HUES64 (cell line): Measurements from ENCODE around the gene LILRA5.
"Not testable (repeated sequence)": the region's sequence is repeated elsewhere in the genome, so short reads cannot be mapped to it uniquely, and the experiment has no call there.

Source experiments
- H3K27ac ChIP-seq: 2 replicates; pipeline ENCODE4 v1.7.0; 2013; ENCODE audit warnings: low read depth, low read length, inconsistent platforms
- H3K27me3 ChIP-seq: 2 replicates; pipeline ENCODE4 v1.6.1; 2013; ENCODE audit warnings: mild to moderate bottlenecking, low read length; ENCODE audit not compliant: insufficient read depth
- H3K36me3 ChIP-seq: 2 replicates; pipeline ENCODE4 v1.6.1; 2013; ENCODE audit warnings: mild to moderate bottlenecking, low read length; ENCODE audit not compliant: insufficient read depth
- H3K4me1 ChIP-seq: 2 replicates; pipeline ENCODE4 v1.6.1; 2013; ENCODE audit warnings: mild to moderate bottlenecking, low read length, moderate library complexity; ENCODE audit not compliant: insufficient read depth
- H3K4me3 ChIP-seq: 2 replicates; pipeline ENCODE4 v1.5.1; 2013; ENCODE audit warnings: mild to moderate bottlenecking, low read length, moderate library complexity
- H3K9ac ChIP-seq: 2 replicates; pipeline ENCODE4 v1.6.1; 2013; ENCODE audit warnings: mild to moderate bottlenecking, low read depth, low read length
- H3K9me3 ChIP-seq: 2 replicates; pipeline ENCODE4 v1.6.1; 2013; ENCODE audit warnings: low read depth, low read length; ENCODE audit not compliant: insufficient read depth
- WGBS: fragments of 150-250, 120-280 bp; methylation state at CpG from one replicate; pipeline ENCODE4 v1.1.7; 2013; ENCODE audit warnings: missing lambda C conversion rate; 5-methylcytosine and 5-hydroxymethylcytosine counted together

The LILRA5 gene

GRCh38 chr19:54281007-54281728 is 31.8 kb downstream of the LILRA5 start, which contains the start of gene LILRB2:
Gene LILRB2 (minus strand): TSS chr19:54281110. CDS start chr19:54280496, 614 bp downstream.
- H3K36me3 ChIP-seq: no peaks in the 10 kb centered on the region
- H3K4me1 ChIP-seq: no peaks in the 10 kb centered on the region
- no peak within 1 kb of the TSS for H3K9ac ChIP-seq
- H3K27me3 ChIP-seq: no peaks in the 10 kb centered on the region
- WGBS: 90% methylated on average over 12 of the region's 12 CpGs
- no peak within 1 kb of the TSS for H3K27ac ChIP-seq
- no peaks in the 10 kb centered on the region for H3K9me3 ChIP-seq
- no peak within 1 kb of the TSS for H3K4me3 ChIP-seq

- not testable (repeated sequence) for H3K4me3 ChIP-seq
- 85% methylated on average over 10 of the region's 10 CpGs for WGBS
These were observed 32.5 kb downstream of the LILRA5 start for GRCh38 chr19:54280441-54280840.

GRCh38 chr19:54280025-54280424 is 32.9 kb downstream of the LILRA5 start:
- H3K4me3 ChIP-seq, H3K36me3 ChIP-seq, H3K9me3 ChIP-seq, H3K9ac ChIP-seq, H3K27me3 ChIP-seq, H3K4me1 ChIP-seq, H3K27ac ChIP-seq: not testable (repeated sequence)
- WGBS: 63% methylated on average over 4 of the region's 4 CpGs

More at GRCh38 chr19:54280441-54280840, 32.5 kb downstream of the LILRA5 start:
- H3K27ac ChIP-seq, H3K27me3 ChIP-seq, H3K9ac ChIP-seq, H3K4me1 ChIP-seq, H3K36me3 ChIP-seq, H3K9me3 ChIP-seq: not testable (repeated sequence)

- no peak overlapping the region for H3K27ac ChIP-seq
- no peak overlapping the region for H3K9ac ChIP-seq
- H3K36me3 ChIP-seq: no peaks in the 10 kb centered on the region
- no peaks in the 10 kb centered on the region for H3K27me3 ChIP-seq
- H3K4me1 ChIP-seq: no peaks in the 10 kb centered on the region
- no peaks in the 10 kb centered on the region for H3K9me3 ChIP-seq
- no peak overlapping the region for H3K4me3 ChIP-seq
- 95% methylated on average over 16 of the region's 18 CpGs for WGBS
These were observed 33.5 kb downstream of the LILRA5 start for GRCh38 chr19:54279406-54279962.

- H3K9ac ChIP-seq, H3K27me3 ChIP-seq, H3K36me3 ChIP-seq, H3K27ac ChIP-seq, H3K4me3 ChIP-seq, H3K9me3 ChIP-seq, H3K4me1 ChIP-seq: not testable (repeated sequence)
- WGBS: 84% methylated on average over 15 of the region's 15 CpGs
These were observed 34.3 kb downstream of the LILRA5 start for GRCh38 chr19:54278571-54279195.

GRCh38 chr19:54278056-54278455 is 34.9 kb downstream of the LILRA5 start:
- not testable (repeated sequence) for H3K4me1 ChIP-seq, H3K27me3 ChIP-seq, H3K9me3 ChIP-seq, H3K27ac ChIP-seq, H3K4me3 ChIP-seq, H3K9ac ChIP-seq, H3K36me3 ChIP-seq
- 90% methylated on average over 13 of the region's 13 CpGs for WGBS

GRCh38 chr19:54277111-54277615 is 35.8 kb downstream of the LILRA5 start:
- not testable (repeated sequence) for H3K9me3 ChIP-seq, H3K9ac ChIP-seq, H3K4me1 ChIP-seq, H3K27ac ChIP-seq, H3K36me3 ChIP-seq, H3K4me3 ChIP-seq, H3K27me3 ChIP-seq
- WGBS: 89% methylated on average over 13 of the region's 15 CpGs

- Histone ChIP-seq H3K27me3 (no peaks in the 10 kb centered on the region), H3K4me1 (no peaks in the 10 kb centered on the region)
- 88% methylated on average over 6 of the region's 9 CpGs for WGBS
These were observed 37.0 kb downstream of the LILRA5 start for GRCh38 chr19:54275951-54276350.

GRCh38 chr19:54274516-54274915 is 38.5 kb downstream of the LILRA5 start:
- 79% methylated on average over 9 of the region's 9 CpGs for WGBS
- H3K9me3 ChIP-seq, H3K9ac ChIP-seq, H3K36me3 ChIP-seq, H3K27ac ChIP-seq, H3K27me3 ChIP-seq, H3K4me3 ChIP-seq, H3K4me1 ChIP-seq: not testable (repeated sequence)

More at GRCh38 chr19:54275951-54276350, 37.0 kb downstream of the LILRA5 start:
- no peak overlapping the region for H3K9ac ChIP-seq
- H3K27ac ChIP-seq: no peak overlapping the region
- H3K36me3 ChIP-seq: no peaks in the 10 kb centered on the region
- H3K9me3 ChIP-seq: no peaks in the 10 kb centered on the region
- H3K4me3 ChIP-seq: no peak overlapping the region

GRCh38 chr19:54273821-54274220 is 39.1 kb downstream of the LILRA5 start:
- H3K9me3 ChIP-seq: no peaks in the 10 kb centered on the region
- no peak overlapping the region for H3K4me3 ChIP-seq
- 94% methylated on average over 3 of the region's 3 CpGs for WGBS
- no peak overlapping the region for H3K9ac ChIP-seq
- no peaks in the 10 kb centered on the region for H3K36me3 ChIP-seq
- H3K4me1 ChIP-seq: no peaks in the 10 kb centered on the region
- no peak overlapping the region for H3K27ac ChIP-seq
- peaks cover 3% of the 10 kb centered on the region; the same call in 1 of the 2 replicates for H3K27me3 ChIP-seq

- H3K9me3 ChIP-seq, H3K36me3 ChIP-seq, H3K4me3 ChIP-seq, H3K27me3 ChIP-seq, H3K4me1 ChIP-seq, H3K27ac ChIP-seq, H3K9ac ChIP-seq: not testable (repeated sequence)
- 69% methylated on average over 5 of the region's 5 CpGs for WGBS
These were observed 40.8 kb downstream of the LILRA5 start for GRCh38 chr19:54272181-54272580.
